Activated CD8-positive, alpha-beta memory T cell treated with anti-CD3 and anti-CD28 coated beads for 4 hours (primary cell): ENCODE measurements around the gene PTDSS2.
"Not testable (repeated sequence)": the region's sequence is repeated elsewhere in the genome, so short reads cannot be mapped to it uniquely, and the experiment has no call there.

Experiments used
- DNase-seq, 2 donors: peaks; one replicate each; pipeline ENCODE4 v3.0.0-alpha.2; 2020; ENCODE audit warnings: low read depth in 2 of 2

The PTDSS2 gene

GRCh38 chr11:449889-450808 lies at the start of gene PTDSS2:
TSS of gene PTDSS2 (plus strand) at chr11:450279. CDS start at chr11:450456, 177 bp downstream.
- DNase-seq = peak; percentile 91 to 92

- DNase-seq = not testable (repeated sequence)
Measured at GRCh38 chr11:401196-401595, 48.9 kb upstream of the PTDSS2 start.

- no peak for DNase-seq
Measured at GRCh38 chr11:403021-403760, 46.9 kb upstream of the PTDSS2 start.

GRCh38 chr11:403761-404431 lies 46.2 kb upstream of the PTDSS2 start:
- DNase-seq = no peak

GRCh38 chr11:404551-405264 lies 45.4 kb upstream of the PTDSS2 start:
- DNase-seq = no peak

- no peak for DNase-seq
Measured at GRCh38 chr11:405323-405953, 44.6 kb upstream of the PTDSS2 start.

- DNase-seq = no peak
Measured at GRCh38 chr11:405954-406795, 43.9 kb upstream of the PTDSS2 start.

- peak; percentile 83 to 88 for DNase-seq
Measured at GRCh38 chr11:406796-407650, 43.1 kb upstream of the PTDSS2 start.

- no peak for DNase-seq
Measured at GRCh38 chr11:407651-408123, 42.4 kb upstream of the PTDSS2 start.

GRCh38 chr11:408154-409007 lies 41.7 kb upstream of the PTDSS2 start:
- DNase-seq = no peak

GRCh38 chr11:409008-409599 lies 41.0 kb upstream of the PTDSS2 start:
- no peak for DNase-seq

- no peak for DNase-seq
Measured at GRCh38 chr11:409600-410483, 40.2 kb upstream of the PTDSS2 start.

GRCh38 chr11:410711-411110 lies 39.4 kb upstream of the PTDSS2 start:
- DNase-seq = not testable (repeated sequence)

- DNase-seq = not testable (repeated sequence)
Measured at GRCh38 chr11:411520-411919, 38.6 kb upstream of the PTDSS2 start.

- DNase-seq = no peak
Measured at GRCh38 chr11:412641-413119, 37.4 kb upstream of the PTDSS2 start.
